HCT116 (cell line): Measurements from ENCODE around the gene RFTN1.

Source experiments
- CEBPB ChIP-seq: IDR thresholded peaks from 2 replicates; pipeline ENCODE4 v1.6.1; 2012; ENCODE audit warnings: low read depth
- CTCF ChIP-seq, 3 experiments: fragments of 200-600 bp in 1 of 3; sonication (generic) in 1 of 3; IDR thresholded peaks in 2 of 3; conservative IDR thresholded peaks in 1 of 3; 2 replicates each; pipeline ENCODE4 v1.5.1; 2012 to 2017; ENCODE audit warnings: low read depth in 2 of 3, low read length in 2 of 3, antibody characterized with exemption in 1 of 3, borderline replicate concordance in 1 of 3, control low read depth in 1 of 3, mild to moderate bottlenecking in 1 of 3, mixed read lengths in 1 of 3, mixed run types in 1 of 3, moderate library complexity in 1 of 3; ENCODE audit not compliant: insufficient read depth in 1 of 3
- EZH2 ChIP-seq: fragments of 200-600 bp; sonication (generic); IDR thresholded peaks from 2 replicates; pipeline ENCODE4 v1.6.1; 2017; ENCODE audit warnings: antibody characterized with exemption, mixed run types
- EZH2phosphoT487 ChIP-seq: fragments of 200-600 bp; IDR thresholded peaks from 2 replicates; pipeline ENCODE4 v1.6.1; 2018; ENCODE audit warnings: antibody characterized with exemption, borderline replicate concordance
- MAX ChIP-seq: IDR thresholded peaks from 2 replicates; pipeline ENCODE4 v1.6.1; 2012
- POLR2A ChIP-seq: IDR thresholded peaks from 2 replicates; pipeline ENCODE4 v1.7.0; 2011; ENCODE audit warnings: borderline replicate concordance; ENCODE audit not compliant: insufficient read depth, insufficient read length; ENCODE audit errors: extremely low read depth
- POLR2AphosphoS5 ChIP-seq: IDR thresholded peaks from 2 replicates; pipeline ENCODE4 v1.6.1; 2011; ENCODE audit warnings: mild to moderate bottlenecking, low read depth, low read length, moderate library complexity
- SIN3A ChIP-seq: IDR thresholded peaks from 2 replicates; pipeline ENCODE4 v1.6.1; 2012; ENCODE audit warnings: low read depth
- SP1 ChIP-seq: IDR thresholded peaks from 2 replicates; pipeline ENCODE4 v1.6.1; 2012; ENCODE audit warnings: low read depth
- SRF ChIP-seq: IDR thresholded peaks from 2 replicates; pipeline ENCODE4 v1.6.1; 2012; ENCODE audit warnings: low read depth
- ZFX ChIP-seq: fragments of 450-650 bp; IDR thresholded peaks from 2 replicates; pipeline ENCODE4 v1.6.1; 2017
- ZNF274 ChIP-seq: fragments of 200-500 bp; sonication (Bioruptor generic); IDR thresholded peaks from 2 replicates; pipeline ENCODE4 v1.6.1; 2014; ENCODE audit warnings: mild to moderate bottlenecking, low read depth, low read length, inconsistent platforms

- no peak for TF ChIP-seq CTCF (IDR thresholded peaks at IDR 0.05 in 2 of 3, conservative IDR thresholded peaks at IDR 0.05 in 1 of 3; ENCODE audit: borderline replicate concordance in 1 of 3, insufficient read depth in 1 of 3, low read depth in 2 of 3, low read length in 2 of 3)
- no peak for TF ChIP-seq ZFX
- TF ChIP-seq SIN3A: no peak
- TF ChIP-seq MAX: no peak
- no peak for TF ChIP-seq EZH2phosphoT487
- TF ChIP-seq SP1: no peak
- TF ChIP-seq POLR2A: no peak
- no peak for TF ChIP-seq POLR2AphosphoS5
- TF ChIP-seq ZNF274: no peak
- TF ChIP-seq SRF: no peak
- TF ChIP-seq CEBPB: no peak
- no peak for TF ChIP-seq EZH2
Measured at GRCh38 chr3:16396202-16396601, 117.3 kb downstream of the RFTN1 start.
